A673 (cell line): Measurements from ENCODE around the gene HADHA.

ENCODE experiments used
- CTCF ChIP-seq: fragments of 300-800, 200-600 bp; sonication (generic); conservative IDR thresholded peaks from 2 replicates; pipeline ENCODE4 v1.5.1; 2017; ENCODE audit warnings: low read depth, mild to moderate bottlenecking, antibody characterized with exemption, low read length, moderate library complexity, mixed read lengths
- EZH2 ChIP-seq: fragments of 200-600 bp; sonication (generic); IDR thresholded peaks from 2 replicates; pipeline ENCODE4 v1.6.1; 2017; ENCODE audit warnings: borderline replicate concordance, low read depth, mild to moderate bottlenecking, mixed read lengths, antibody characterized with exemption, low read length; ENCODE audit not compliant: poor library complexity, severe bottlenecking

- TF ChIP-seq CTCF (no peak), EZH2 (no peak)
Observed at GRCh38 chr2:26279886-26280285, 35.5 kb upstream of the HADHA start.
